Limb (tissue), 2 donors: ENCODE data around the gene PPARD.
A peak's percentile ranks its signal among the peaks of the same experiment; 100 is the strongest.

Source experiments
- DNase-seq, 2 donors: peaks; one replicate each; pipeline ENCODE4 v3.0.0-alpha.2; 2016; ENCODE audit errors: extremely low spot score in 2 of 2

PPARD gene

DNA sequence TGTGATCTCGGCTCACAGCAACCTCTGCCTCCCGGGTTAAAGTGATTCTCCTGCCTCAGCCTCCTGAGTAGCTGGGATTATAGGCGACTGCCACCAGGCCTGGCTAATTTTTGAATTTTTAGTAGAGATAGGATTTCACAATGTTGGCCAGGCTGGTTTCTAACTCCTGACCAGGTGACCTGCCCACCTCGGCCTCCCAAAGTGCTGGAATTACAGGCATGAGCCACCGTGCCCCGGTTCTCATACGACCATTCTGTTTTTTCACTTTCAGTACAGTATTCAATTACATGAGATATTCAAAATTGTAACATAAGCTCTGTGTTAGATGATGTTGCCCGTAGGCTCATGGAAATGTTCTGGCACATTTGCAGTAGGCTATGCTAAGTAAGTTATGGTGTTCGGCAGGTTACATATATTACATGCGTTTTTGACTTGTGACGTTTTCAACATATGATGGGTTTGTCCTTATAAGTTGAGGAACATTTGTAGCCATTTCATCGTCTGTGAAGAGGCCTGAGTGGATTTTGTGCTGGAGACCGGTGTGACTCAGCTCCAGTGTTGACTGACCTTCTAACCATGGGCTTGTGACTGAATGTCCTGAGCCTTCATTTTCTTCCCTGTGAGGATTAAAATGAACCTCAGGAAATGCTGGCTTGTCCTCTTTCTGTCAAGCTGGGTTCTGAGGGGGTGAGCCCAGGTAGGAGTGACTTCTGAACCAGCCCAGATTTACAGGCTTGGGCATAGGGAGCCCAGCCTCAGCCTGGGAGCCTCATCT, 12.2 kb downstream of the PPARD start:
- DNase-seq = no peak

DNA sequence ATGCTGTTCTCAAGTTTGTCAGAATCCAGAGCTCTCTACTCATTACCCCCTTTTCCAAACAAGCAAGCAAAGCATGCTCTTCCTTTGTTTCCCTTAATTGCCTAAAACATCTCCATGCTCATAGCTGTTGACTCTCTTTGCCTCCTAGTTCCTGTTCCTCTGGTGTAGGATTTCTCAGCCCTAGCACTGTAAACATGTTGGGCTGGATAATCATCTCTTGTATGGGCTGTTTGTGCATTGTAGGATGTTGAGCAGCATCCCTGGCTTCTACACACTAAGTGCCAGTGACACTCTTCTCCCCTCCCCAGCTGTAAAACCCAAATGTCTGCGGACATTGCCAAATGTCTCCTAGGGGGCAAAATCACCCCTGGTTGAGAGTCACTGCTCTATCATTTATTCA, 14.0 kb downstream of the PPARD start:
- DNase-seq = no peak

DNA sequence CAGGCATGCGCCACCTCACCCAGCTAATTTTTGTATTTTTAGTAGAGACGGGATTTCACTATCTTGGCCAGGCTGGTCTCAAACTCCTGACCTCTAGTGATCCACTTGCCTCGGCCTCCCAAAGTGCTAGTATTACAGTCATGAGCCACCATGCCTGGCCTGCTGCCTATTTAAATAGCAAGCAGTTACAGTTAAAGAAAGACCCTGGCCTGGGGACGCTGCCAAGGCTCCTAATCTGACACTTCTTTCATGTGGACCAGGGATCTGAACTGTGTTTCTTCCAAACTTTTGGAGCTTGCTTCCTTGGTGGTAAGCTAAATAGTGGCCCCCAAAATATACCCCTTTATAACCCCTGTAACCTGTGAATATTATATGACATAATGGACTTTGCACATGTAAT, 15.3 kb downstream of the PPARD start:
- no peak for DNase-seq

DNA sequence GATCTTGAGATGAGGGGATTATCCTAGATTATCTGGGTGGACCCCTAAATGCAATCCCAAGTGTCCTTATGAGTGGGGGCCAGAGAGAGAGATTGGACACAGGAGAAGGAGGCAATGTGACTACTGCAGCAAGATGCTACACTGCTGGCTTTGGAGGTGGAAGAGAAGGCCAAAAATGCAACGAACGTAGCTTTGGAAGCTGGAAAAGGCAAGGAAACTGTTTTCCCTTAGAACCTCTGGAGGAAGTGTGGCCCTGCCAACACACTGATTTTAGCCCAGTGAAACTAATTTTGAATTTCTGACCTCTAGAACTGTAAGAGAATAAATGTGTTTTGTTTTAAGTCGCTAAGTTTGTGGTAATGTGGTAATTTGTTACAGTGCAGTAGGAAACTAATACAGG, 15.7 kb downstream of the PPARD start:
- DNase-seq = no peak

- no peak for DNase-seq
Observed at GRCh38 chr6:35359346-35359743, 17.0 kb downstream of the PPARD start.

DNA sequence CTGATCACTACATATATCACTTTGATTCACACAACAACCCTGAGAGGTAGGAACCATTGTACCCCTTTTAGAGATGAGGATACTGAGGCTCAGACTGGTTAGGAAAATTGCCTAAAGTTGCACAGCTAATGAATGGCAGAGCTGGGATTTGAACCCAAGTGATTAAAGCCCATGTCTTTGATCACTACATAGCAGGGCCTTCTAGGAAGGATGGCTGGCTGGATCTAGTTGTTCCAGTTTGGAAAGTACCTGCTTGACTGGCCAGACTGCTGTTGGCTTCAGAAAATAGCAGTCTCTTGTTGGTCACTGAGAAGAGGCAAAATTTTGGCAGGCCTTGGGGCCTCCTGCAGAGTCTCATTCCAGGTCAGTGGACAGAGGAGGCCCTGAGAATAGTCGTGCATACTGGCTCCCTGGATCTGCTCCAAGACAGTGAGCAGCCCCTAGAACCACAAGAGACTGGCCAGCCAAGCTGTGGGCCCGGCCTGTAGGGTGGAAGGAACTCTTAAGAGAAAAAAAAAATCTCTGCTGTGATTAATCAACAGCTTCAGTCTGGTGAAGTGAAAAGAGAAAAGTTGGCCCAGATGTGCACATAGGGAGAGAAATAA, 17.5 kb downstream of the PPARD start:
- DNase-seq = no peak

GRCh38 chr6:35360349-35361138, 18.2 kb downstream of the PPARD start:
- no peak for DNase-seq

DNA sequence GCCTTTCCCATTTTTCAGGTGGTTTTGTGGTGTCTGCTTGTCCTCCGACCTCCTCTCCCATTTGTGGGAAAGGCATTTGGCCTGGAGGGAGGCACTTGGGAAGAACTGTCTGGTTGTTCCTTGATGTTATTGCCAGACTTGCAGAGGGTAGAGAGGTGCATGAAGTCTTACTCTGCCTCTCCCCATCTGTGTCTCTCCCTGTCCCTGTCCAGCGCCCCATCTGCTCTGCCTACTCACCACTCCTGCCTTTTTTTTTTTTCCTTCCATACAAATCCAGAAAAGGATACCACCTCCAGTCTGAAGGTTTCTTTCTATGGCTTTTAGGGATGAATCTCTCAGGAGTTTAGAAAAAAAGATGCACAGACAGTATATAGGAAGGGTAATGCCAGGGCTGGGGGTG, 19.8 kb downstream of the PPARD start:
- DNase-seq = no peak

- DNase-seq = peak; percentile 51 to 52
Observed at GRCh38 chr6:35363293-35363750, 21.0 kb downstream of the PPARD start.

DNA sequence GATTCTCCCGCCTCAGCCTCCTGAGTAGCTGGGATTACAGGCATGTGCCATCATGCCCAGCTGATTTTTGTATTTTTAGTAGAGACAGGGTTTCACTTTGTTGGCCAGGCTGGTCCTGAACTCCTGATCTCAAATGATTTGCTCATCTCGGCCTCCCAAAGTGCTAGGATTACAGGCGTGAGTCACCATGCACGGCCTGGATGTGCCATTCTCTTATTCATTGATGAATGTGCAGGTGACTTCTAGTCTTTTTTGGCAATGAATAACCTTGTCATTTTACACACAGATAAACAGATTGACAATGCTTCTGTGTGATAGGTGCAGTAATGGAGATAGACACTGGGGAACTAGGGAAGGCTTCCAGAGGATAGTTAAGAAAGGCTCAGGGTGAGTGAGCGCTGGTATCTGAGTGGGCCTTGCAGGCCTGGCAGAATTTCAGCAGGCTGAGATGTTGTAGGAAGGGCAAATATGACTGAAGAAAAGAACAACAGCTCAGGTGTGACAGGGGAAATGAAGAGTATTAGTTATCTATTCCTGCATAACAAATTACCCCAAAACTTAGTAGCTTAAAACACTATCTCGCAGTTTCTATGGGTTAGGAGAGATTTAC, 23.3 kb downstream of the PPARD start:
- DNase-seq = no peak

DNA sequence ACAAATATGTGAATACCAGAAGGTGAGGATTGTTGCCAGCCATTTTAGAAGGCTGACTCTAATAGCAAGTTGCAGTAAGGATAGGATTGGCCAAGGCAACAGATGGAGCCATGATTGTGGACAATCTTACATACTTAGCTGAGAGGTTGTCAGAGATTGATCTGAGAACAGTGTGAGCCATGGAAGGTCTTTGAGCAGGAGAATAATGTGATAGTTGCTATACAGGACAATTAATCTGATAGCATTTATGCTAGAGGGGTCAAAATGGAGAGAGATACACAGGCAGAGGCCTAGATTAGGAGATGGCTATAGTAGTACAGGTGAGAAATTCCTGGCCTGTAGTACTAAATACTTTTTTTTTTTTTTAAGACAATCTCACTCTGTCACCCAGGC, 23.8 kb downstream of the PPARD start:
- no peak for DNase-seq

DNA sequence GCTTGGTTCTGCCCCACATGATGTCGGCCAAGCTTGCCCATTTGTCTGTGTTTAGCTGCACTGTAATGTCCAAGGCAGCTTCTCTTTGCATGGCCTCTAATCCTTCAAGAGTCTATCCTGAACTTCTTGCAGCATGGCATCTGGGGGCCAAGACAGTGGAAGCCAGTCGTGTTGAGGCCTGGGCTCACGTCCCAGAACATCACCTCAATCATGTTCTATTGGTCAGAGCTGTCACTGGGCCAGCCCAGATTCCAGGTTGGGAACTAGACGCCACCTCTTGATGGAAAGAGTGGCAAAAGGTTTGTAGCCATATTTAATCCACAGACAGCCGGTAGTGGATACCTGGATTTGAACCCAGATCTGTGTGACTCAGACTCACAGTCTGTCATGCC, 25.3 kb downstream of the PPARD start:
- no peak for DNase-seq

- DNase-seq = no peak
Observed at GRCh38 chr6:35368038-35368887, 25.9 kb downstream of the PPARD start.

DNA sequence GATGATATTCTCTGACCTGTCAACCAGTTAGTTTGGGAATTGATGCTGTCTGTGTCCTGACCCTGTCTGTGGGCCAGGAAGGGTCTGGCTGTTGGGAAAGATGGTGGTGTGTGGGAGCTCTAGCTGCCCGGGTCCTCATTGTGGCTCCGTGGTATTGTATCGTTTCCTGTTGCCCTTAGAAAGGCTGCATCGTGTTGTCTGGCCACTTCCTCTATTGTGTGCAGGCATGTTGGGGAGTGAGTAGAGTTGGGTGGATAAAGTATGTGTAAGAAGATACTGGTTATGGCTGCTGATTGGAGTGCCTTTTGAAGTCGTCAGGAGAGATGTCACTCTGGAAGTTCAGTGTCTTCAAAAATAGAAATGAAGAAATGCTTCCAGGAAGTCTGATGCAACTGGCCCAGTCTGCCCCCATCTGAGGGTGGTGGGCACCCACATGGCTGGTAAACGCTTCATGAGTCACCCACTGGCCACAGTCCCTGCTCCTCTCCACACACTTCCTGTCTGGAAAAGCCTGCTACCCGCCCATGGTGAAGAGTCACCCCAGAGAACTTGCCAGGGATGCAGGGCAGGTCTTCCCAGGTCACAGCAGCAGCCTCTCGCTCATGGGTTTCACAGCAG, 27.9 kb downstream of the PPARD start:
- DNase-seq = no peak

GRCh38 chr6:35370785-35371493, 28.6 kb downstream of the PPARD start:
- DNase-seq = no peak

DNA sequence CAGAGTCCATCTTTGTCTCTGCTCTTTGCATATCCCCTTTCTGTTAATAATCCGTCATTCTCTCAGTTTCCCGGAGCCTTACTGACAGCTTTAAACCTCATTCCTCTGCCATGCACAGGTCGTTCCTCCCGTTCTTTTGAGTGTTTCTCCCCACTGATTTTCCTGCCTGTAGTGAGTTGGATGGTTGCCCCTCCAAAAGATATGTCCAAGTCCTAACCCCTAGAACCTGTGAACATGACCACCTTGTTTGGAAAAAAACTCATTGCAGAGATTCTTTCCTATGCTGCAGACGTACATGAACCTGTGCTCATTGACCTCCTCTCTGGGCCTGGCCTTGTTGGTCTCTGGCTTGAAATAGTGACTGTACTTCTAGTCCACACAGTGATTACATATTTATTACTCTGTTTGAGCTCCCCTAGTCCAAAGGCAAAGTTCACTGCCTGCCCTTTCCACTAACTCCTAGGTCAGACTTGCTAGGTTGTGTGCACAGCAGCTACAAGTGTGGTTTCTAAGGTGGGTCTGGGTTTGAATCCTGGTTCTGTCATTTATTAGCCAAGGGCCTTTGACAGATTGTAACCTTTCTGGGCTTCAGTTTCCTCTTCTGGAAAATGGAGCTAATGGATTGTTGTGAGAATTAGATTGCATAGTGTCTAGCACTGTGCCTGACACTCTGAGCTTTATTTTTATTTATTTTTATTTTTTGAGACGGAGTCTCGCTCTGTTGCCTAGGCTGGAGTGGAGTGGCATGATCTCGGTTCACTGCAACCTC, 29.3 kb downstream of the PPARD start:
- no peak for DNase-seq

DNA sequence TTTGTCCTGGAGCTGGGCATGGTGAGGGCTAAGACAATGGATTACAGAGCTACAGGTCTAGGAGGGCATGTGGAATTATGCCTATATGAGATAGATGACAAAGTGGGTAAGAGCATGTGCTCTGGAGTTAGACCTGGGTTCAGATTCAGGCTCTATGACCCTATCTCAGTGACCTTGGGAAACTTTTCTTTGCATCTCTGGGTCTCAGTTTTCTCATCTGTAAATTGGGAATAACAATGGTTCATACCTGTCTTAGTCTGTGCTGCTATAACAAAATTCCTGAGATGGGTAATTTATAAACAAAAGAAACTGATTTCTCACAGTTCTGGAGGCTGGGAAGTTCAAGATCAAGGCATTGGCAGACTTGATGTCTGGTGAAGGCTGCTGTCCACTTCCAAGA, 30.3 kb downstream of the PPARD start:
- no peak for DNase-seq

- DNase-seq = no peak
Observed at GRCh38 chr6:35376281-35376680, 33.9 kb downstream of the PPARD start.

DNA sequence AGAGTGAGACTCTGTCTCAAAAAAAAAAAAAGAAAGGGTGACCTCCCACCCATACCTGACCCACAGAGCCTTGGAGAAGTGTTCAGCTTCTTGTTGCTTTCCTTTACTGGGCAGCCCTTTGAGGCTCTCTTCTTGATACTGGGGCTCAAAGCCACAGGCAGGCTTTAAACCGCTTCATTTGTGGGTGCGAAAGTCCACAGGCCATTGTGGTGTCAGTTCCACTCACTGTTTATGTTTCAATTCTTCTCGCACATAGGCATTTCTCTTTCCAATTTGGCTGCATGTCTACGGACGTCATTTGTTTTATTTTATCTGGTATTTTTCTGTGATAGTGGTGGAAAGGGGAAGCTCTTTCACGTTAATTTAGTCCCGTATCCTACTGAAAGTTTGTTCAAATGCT, 34.6 kb downstream of the PPARD start:
- no peak for DNase-seq
